Activated naive CD4-positive, alpha-beta T cell (primary cell): Measurements from ENCODE around the gene XAGE5.
"Not testable (repeated sequence)": the region's sequence is repeated elsewhere in the genome, so short reads cannot be mapped to it uniquely, and the experiment has no call there.

ENCODE experiments used
- DNase-seq, 4 experiments: peaks; one replicate each; lab custom pipeline; 2025; lab: John Stamatoyannopoulos, UW

The XAGE5 gene

GRCh38 chrX:52811065-52811625, at the start of gene XAGE5:
XAGE5 (plus strand) TSS chrX:52811287; CDS start chrX:52812567, 1,280 bp downstream.
- no peak for DNase-seq

GRCh38 chrX:52765983-52766382, 45.1 kb upstream of the XAGE5 start:
- not testable (repeated sequence) for DNase-seq

GRCh38 chrX:52773504-52773903, 37.6 kb upstream of the XAGE5 start:
- DNase-seq = not testable (repeated sequence)

- DNase-seq = not testable (repeated sequence)
Measured at GRCh38 chrX:52797327-52797726, 13.8 kb upstream of the XAGE5 start, which contains the start of gene SPANXN5. SPANXN5 (minus strand) TSS chrX:52797427; CDS start chrX:52797348, 79 bp downstream.

GRCh38 chrX:52804876-52805275, 6.2 kb upstream of the XAGE5 start:
- DNase-seq = not testable (repeated sequence)

GRCh38 chrX:52819788-52820187, 8.7 kb downstream of the XAGE5 start:
- no peak for DNase-seq

GRCh38 chrX:52821079-52821760, 10.1 kb downstream of the XAGE5 start:
- DNase-seq = no peak

GRCh38 chrX:52824608-52825007, 13.5 kb downstream of the XAGE5 start:
- no peak for DNase-seq

- DNase-seq = no peak
Measured at GRCh38 chrX:52830551-52830950, 19.5 kb downstream of the XAGE5 start.

- no peak for DNase-seq
Measured at GRCh38 chrX:52839137-52839536, 28.1 kb downstream of the XAGE5 start.

- DNase-seq = not testable (repeated sequence)
Measured at GRCh38 chrX:52843619-52844018, 32.5 kb downstream of the XAGE5 start.

GRCh38 chrX:52852110-52852860, 41.2 kb downstream of the XAGE5 start:
- DNase-seq = no peak

GRCh38 chrX:52856991-52857525, 46.0 kb downstream of the XAGE5 start:
- not testable (repeated sequence) for DNase-seq

- no peak for DNase-seq
Measured at GRCh38 chrX:52865343-52865998, 54.4 kb downstream of the XAGE5 start.
